ENCODE data around the gene OR10G6.

OR10G6 gene

GRCh38 chr11:124012697-124013096 is 17.7 kb upstream of the OR10G6 start, which contains the start of gene OR10G4:
TSS of gene OR10G4 (plus strand) at chr11:124012997. CDS start at chr11:124015575, 2,578 bp downstream.
- no peak within 1 kb of the TSS for H3K4me3 ChIP-seq (ENCODE audit: control insufficient read depth, low read depth, low read length)
- TF ChIP-seq CTCF (IDR thresholded peaks at IDR 0.05; ENCODE audit: control insufficient read depth, insufficient read depth, low read depth, low read length, missing control alignments), result no peak
- DNase-seq (ENCODE audit: low read depth), result no peak

GRCh38 chr11:123979311-123979710 is 15.7 kb downstream of the OR10G6 start:
- no peak for TF ChIP-seq CTCF (IDR thresholded peaks at IDR 0.05; ENCODE audit: control insufficient read depth, insufficient read depth, low read depth, low read length, missing control alignments)
- no peak overlapping the region for H3K4me3 ChIP-seq (ENCODE audit: control insufficient read depth, low read depth, low read length)
- no peak for DNase-seq (ENCODE audit: low read depth)

GRCh38 chr11:123977731-123978347 is 17.1 kb downstream of the OR10G6 start, which contains the start of gene OR10S1:
TSS of gene OR10S1 (minus strand) at chr11:123977781. CDS start at chr11:123977664, 117 bp downstream.
- no peak for DNase-seq (ENCODE audit: low read depth)
- TF ChIP-seq CTCF (IDR thresholded peaks at IDR 0.05; ENCODE audit: control insufficient read depth, insufficient read depth, low read depth, low read length, missing control alignments), result no peak
- no peak within 1 kb of the TSS for H3K4me3 ChIP-seq (ENCODE audit: control insufficient read depth, low read depth, low read length)

- DNase-seq (ENCODE audit: low read depth), result no peak
- no peak overlapping the region for H3K4me3 ChIP-seq (ENCODE audit: control insufficient read depth, low read depth, low read length)
- TF ChIP-seq CTCF (IDR thresholded peaks at IDR 0.05; ENCODE audit: control insufficient read depth, insufficient read depth, low read depth, low read length, missing control alignments), result no peak
Measured at GRCh38 chr11:123976770-123977560, 18.0 kb downstream of the OR10G6 start.

GRCh38 chr11:123973816-123974215 is 21.1 kb downstream of the OR10G6 start:
- DNase-seq (ENCODE audit: low read depth), result peak; percentile 20

GRCh38 chr11:123956752-123957151 is 38.2 kb downstream of the OR10G6 start:
- no peak overlapping the region for H3K4me3 ChIP-seq (ENCODE audit: control insufficient read depth, low read depth, low read length)
- no peak for DNase-seq (ENCODE audit: low read depth)
- no peak for TF ChIP-seq CTCF (IDR thresholded peaks at IDR 0.05; ENCODE audit: control insufficient read depth, insufficient read depth, low read depth, low read length, missing control alignments)

More at GRCh38 chr11:123973816-123974215, 21.1 kb downstream of the OR10G6 start:
- no peak overlapping the region for H3K4me3 ChIP-seq (ENCODE audit: control insufficient read depth, low read depth, low read length)
- no peak for TF ChIP-seq CTCF (IDR thresholded peaks at IDR 0.05; ENCODE audit: control insufficient read depth, insufficient read depth, low read depth, low read length, missing control alignments)

All from AG09309 (cell line).